Trophoblast cell (in vitro differentiated cells and primary cell): ENCODE measurements around the gene MYH15.
A peak's percentile ranks its signal among the peaks of the same experiment; 100 is the strongest.

ENCODE experiments used
- DNase-seq, 2 donors: peaks; one replicate each; pipeline ENCODE4 v3.0.0-alpha.2; 2016
- H2AFZ ChIP-seq: 2 replicates; pipeline ENCODE4 v1.6.1; 2013; ENCODE audit warnings: low read length, moderate library complexity, mild to moderate bottlenecking; ENCODE audit not compliant: insufficient read depth, poor library complexity
- H2AK5ac ChIP-seq: 2 replicates; pipeline ENCODE4 v1.6.1; 2013; ENCODE audit warnings: mild to moderate bottlenecking, low read length
- H2BK120ac ChIP-seq: 2 replicates; pipeline ENCODE4 v1.6.1; 2013; ENCODE audit warnings: low read length, mild to moderate bottlenecking, moderate library complexity; ENCODE audit not compliant: insufficient read depth, poor library complexity
- H2BK12ac ChIP-seq: 2 replicates; pipeline ENCODE4 v1.6.1; 2013; ENCODE audit warnings: mild to moderate bottlenecking, low read length, moderate library complexity
- H2BK5ac ChIP-seq: 2 replicates; pipeline ENCODE4 v1.6.1; 2013; ENCODE audit warnings: low read length, low read depth, moderate library complexity, mild to moderate bottlenecking; ENCODE audit not compliant: poor library complexity
- H3K14ac ChIP-seq: 2 replicates; pipeline ENCODE4 v1.6.1; 2013; ENCODE audit warnings: mild to moderate bottlenecking, low read length
- H3K18ac ChIP-seq: 2 replicates; pipeline ENCODE4 v1.6.1; 2013; ENCODE audit warnings: mild to moderate bottlenecking, low read length
- H3K23ac ChIP-seq: 2 replicates; pipeline ENCODE4 v1.6.1; 2013; ENCODE audit warnings: low read length
- H3K27ac ChIP-seq: 2 replicates; pipeline ENCODE4 v1.5.1; 2013; ENCODE audit warnings: low read depth, mild to moderate bottlenecking, inconsistent platforms, low read length, moderate library complexity
- H3K27me3 ChIP-seq: 2 replicates; pipeline ENCODE4 v1.6.1; 2013; ENCODE audit warnings: inconsistent platforms, mild to moderate bottlenecking, low read length, moderate library complexity; ENCODE audit not compliant: insufficient read depth
- H3K36me3 ChIP-seq, 2 experiments: 1 replicate in 1 of 2; 2 replicates in 1 of 2; pipeline ENCODE4 v1.6.1; 2013; ENCODE audit warnings: low read length in 2 of 2, mild to moderate bottlenecking in 2 of 2, moderate library complexity in 1 of 2; ENCODE audit not compliant: insufficient read depth in 2 of 2, control insufficient read depth in 1 of 2
- H3K4ac ChIP-seq: 2 replicates; pipeline ENCODE4 v1.6.1; 2013; ENCODE audit warnings: low read depth, mild to moderate bottlenecking, low read length, moderate library complexity
- H3K4me1 ChIP-seq, 2 experiments: 1 replicate in 1 of 2; 2 replicates in 1 of 2; pipeline ENCODE4 v1.6.1; 2013; ENCODE audit warnings: low read length in 2 of 2, mild to moderate bottlenecking in 2 of 2, moderate library complexity in 1 of 2; ENCODE audit not compliant: insufficient read depth in 2 of 2, control insufficient read depth in 1 of 2
- H3K4me2 ChIP-seq: 2 replicates; pipeline ENCODE4 v1.6.1; 2013; ENCODE audit warnings: inconsistent platforms, mild to moderate bottlenecking, low read length, moderate library complexity
- H3K4me3 ChIP-seq: 2 replicates; pipeline ENCODE4 v1.5.1; 2013; ENCODE audit warnings: mild to moderate bottlenecking, low read depth, low read length, inconsistent platforms
- H3K79me1 ChIP-seq: one replicate; pipeline ENCODE4 v1.6.1; 2013; ENCODE audit warnings: low read length
- H3K79me2 ChIP-seq: 2 replicates; pipeline ENCODE4 v1.6.1; 2013; ENCODE audit warnings: low read length, mild to moderate bottlenecking; ENCODE audit not compliant: control insufficient read depth, insufficient read depth, poor library complexity
- H3K9ac ChIP-seq: 2 replicates; pipeline ENCODE4 v1.6.1; 2013; ENCODE audit warnings: mild to moderate bottlenecking, low read length
- H3K9me3 ChIP-seq: 2 replicates; pipeline ENCODE4 v1.6.1; 2013; ENCODE audit warnings: low read depth, mild to moderate bottlenecking, control low read depth, inconsistent platforms, low read length; ENCODE audit not compliant: insufficient read depth
- H4K12ac ChIP-seq: 2 replicates; pipeline ENCODE4 v1.6.1; 2013; ENCODE audit warnings: low read depth, mild to moderate bottlenecking, low read length, moderate library complexity
- H4K8ac ChIP-seq: 2 replicates; pipeline ENCODE4 v1.6.1; 2013; ENCODE audit warnings: low read depth, mild to moderate bottlenecking, low read length, moderate library complexity
- H4K91ac ChIP-seq: one replicate; pipeline ENCODE4 v1.6.1; 2013; ENCODE audit warnings: low read depth, mild to moderate bottlenecking, low read length, moderate library complexity
- WGBS: extraction: QIAGEN DNeasy Blood & Tissue Kit; methylation state at CpG from one replicate; pipeline ENCODE4 v1.1.7; 2013; ENCODE audit warnings: missing lambda C conversion rate; ENCODE audit not compliant: insufficient read length, insufficient coverage; ENCODE audit errors: extremely low coverage; 5-methylcytosine and 5-hydroxymethylcytosine counted together

Gene MYH15

GRCh38 chr3:108486941-108487340 is 23.5 kb downstream of the MYH15 start:
- no peaks in the 10 kb centered on the region for H3K9me3 ChIP-seq
- no peak overlapping the region for H4K12ac ChIP-seq
- H3K14ac ChIP-seq = no peak overlapping the region
- no peak overlapping the region for H2BK120ac ChIP-seq
- no CpG with 5 or more reads among the region's 6 CpGs for WGBS
- H4K8ac ChIP-seq = no peak overlapping the region
- H4K91ac ChIP-seq = no peak overlapping the region
- peaks cover 2% of the 10 kb centered on the region for H3K79me1 ChIP-seq
- H2BK12ac ChIP-seq = no peak overlapping the region
- peaks cover 0 to 2% of the 10 kb centered on the region in 2 experiments for H3K4me1 ChIP-seq
- H3K4me2 ChIP-seq = peak overlapping the region; percentile 20
- H3K18ac ChIP-seq = no peak overlapping the region
- H2AK5ac ChIP-seq = no peak overlapping the region
- no peaks in the 10 kb centered on the region for H3K36me3 ChIP-seq
- no peak overlapping the region for H2BK5ac ChIP-seq
- H3K23ac ChIP-seq = no peak overlapping the region
- no peak overlapping the region for H3K9ac ChIP-seq
- no peaks in the 10 kb centered on the region for H3K27me3 ChIP-seq
- DNase-seq = no peak
- H3K4me3 ChIP-seq = no peak overlapping the region
- no peak overlapping the region for H3K4ac ChIP-seq
- H2AFZ ChIP-seq = no peak overlapping the region
- H3K27ac ChIP-seq = peak overlapping the region; percentile 67
- H3K79me2 ChIP-seq = no peaks in the 10 kb centered on the region

GRCh38 chr3:108486338-108486737 is 24.1 kb downstream of the MYH15 start:
- no peak overlapping the region for H4K12ac ChIP-seq
- DNase-seq = no peak
- H3K79me1 ChIP-seq = peaks cover 2% of the 10 kb centered on the region
- H2BK5ac ChIP-seq = peak overlapping the region; percentile 40
- peak overlapping the region; percentile 67 for H3K27ac ChIP-seq
- WGBS = no CpG with 5 or more reads among the region's 3 CpGs
- H3K18ac ChIP-seq = no peak overlapping the region
- no peak overlapping the region for H4K8ac ChIP-seq
- H3K9ac ChIP-seq = no peak overlapping the region
- no peak overlapping the region for H2AK5ac ChIP-seq
- H3K14ac ChIP-seq = no peak overlapping the region
- H3K79me2 ChIP-seq = no peaks in the 10 kb centered on the region
- no peaks in the 10 kb centered on the region for H3K36me3 ChIP-seq
- H3K27me3 ChIP-seq = no peaks in the 10 kb centered on the region
- H2AFZ ChIP-seq = no peak overlapping the region
- H2BK12ac ChIP-seq = no peak overlapping the region
- peaks cover 0 to 2% of the 10 kb centered on the region in 2 experiments for H3K4me1 ChIP-seq
- no peak overlapping the region for H3K4ac ChIP-seq
- peak overlapping the region; percentile 37 for H4K91ac ChIP-seq
- H3K4me2 ChIP-seq = no peak overlapping the region
- peak overlapping the region; percentile 72 for H2BK120ac ChIP-seq
- H3K23ac ChIP-seq = no peak overlapping the region
- no peaks in the 10 kb centered on the region for H3K9me3 ChIP-seq
- no peak overlapping the region for H3K4me3 ChIP-seq

- Histone ChIP-seq H3K14ac (no peak overlapping the region), H2AFZ (no peak overlapping the region)
- no CpG with 5 or more reads among the region's 3 CpGs for WGBS
These were observed 25.2 kb downstream of the MYH15 start for GRCh38 chr3:108485146-108485545.

GRCh38 chr3:108479224-108479623 is 31.2 kb downstream of the MYH15 start:
- no peak overlapping the region for H3K4me3 ChIP-seq
- H3K27ac ChIP-seq = no peak overlapping the region
- no CpG with 5 or more reads among the region's 2 CpGs for WGBS
- no peak overlapping the region for H2AFZ ChIP-seq
- no peaks in the 10 kb centered on the region for H3K79me2 ChIP-seq
- no peaks in the 10 kb centered on the region for H3K9me3 ChIP-seq
- H3K4me2 ChIP-seq = no peak overlapping the region
- H3K4ac ChIP-seq = no peak overlapping the region
- H2BK12ac ChIP-seq = no peak overlapping the region
- no peak overlapping the region for H2AK5ac ChIP-seq
- H3K9ac ChIP-seq = no peak overlapping the region
- H3K36me3 ChIP-seq = no peaks in the 10 kb centered on the region
- H4K12ac ChIP-seq = no peak overlapping the region
- H4K8ac ChIP-seq = no peak overlapping the region
- H2BK5ac ChIP-seq = no peak overlapping the region
- no peak overlapping the region for H4K91ac ChIP-seq
- H3K4me1 ChIP-seq = peaks cover 0 to 1% of the 10 kb centered on the region in 2 experiments
- peaks cover 2% of the 10 kb centered on the region for H3K79me1 ChIP-seq
- no peak for DNase-seq
- no peak overlapping the region for H2BK120ac ChIP-seq
- H3K23ac ChIP-seq = no peak overlapping the region
- no peak overlapping the region for H3K18ac ChIP-seq
- H3K14ac ChIP-seq = no peak overlapping the region
- H3K27me3 ChIP-seq = no peaks in the 10 kb centered on the region

More at GRCh38 chr3:108485146-108485545, 25.2 kb downstream of the MYH15 start:
- Histone ChIP-seq H3K4me2 (no peak overlapping the region), H3K18ac (no peak overlapping the region), H3K4me3 (no peak overlapping the region), H3K79me2 (no peaks in the 10 kb centered on the region), H3K27ac (no peak overlapping the region), H4K8ac (no peak overlapping the region), H2BK12ac (no peak overlapping the region), H3K9me3 (no peaks in the 10 kb centered on the region), H3K27me3 (no peaks in the 10 kb centered on the region), H2AK5ac (no peak overlapping the region), H3K4ac (no peak overlapping the region), H2BK5ac (no peak overlapping the region), H3K9ac (no peak overlapping the region), H3K4me1 (peaks cover 0 to 2% of the 10 kb centered on the region in 2 experiments), H3K79me1 (peaks cover 2% of the 10 kb centered on the region), H4K12ac (no peak overlapping the region), H2BK120ac (no peak overlapping the region), H3K36me3 (no peaks in the 10 kb centered on the region), H3K23ac (no peak overlapping the region), H4K91ac (no peak overlapping the region)
- no peak for DNase-seq
